Trophoblast cell (in vitro differentiated cells and primary cell): Measurements from ENCODE around the gene PRR22.

ENCODE experiments used
- DNase-seq, 2 donors: peaks; one replicate each; pipeline ENCODE4 v3.0.0-alpha.2; 2016
- H2AFZ ChIP-seq: 2 replicates; pipeline ENCODE4 v1.6.1; 2013; ENCODE audit warnings: low read length, moderate library complexity, mild to moderate bottlenecking; ENCODE audit not compliant: insufficient read depth, poor library complexity
- H2AK5ac ChIP-seq: 2 replicates; pipeline ENCODE4 v1.6.1; 2013; ENCODE audit warnings: mild to moderate bottlenecking, low read length
- H2BK120ac ChIP-seq: 2 replicates; pipeline ENCODE4 v1.6.1; 2013; ENCODE audit warnings: low read length, mild to moderate bottlenecking, moderate library complexity; ENCODE audit not compliant: insufficient read depth, poor library complexity
- H2BK12ac ChIP-seq: 2 replicates; pipeline ENCODE4 v1.6.1; 2013; ENCODE audit warnings: mild to moderate bottlenecking, low read length, moderate library complexity
- H2BK5ac ChIP-seq: 2 replicates; pipeline ENCODE4 v1.6.1; 2013; ENCODE audit warnings: low read length, low read depth, moderate library complexity, mild to moderate bottlenecking; ENCODE audit not compliant: poor library complexity
- H3K14ac ChIP-seq: 2 replicates; pipeline ENCODE4 v1.6.1; 2013; ENCODE audit warnings: mild to moderate bottlenecking, low read length
- H3K18ac ChIP-seq: 2 replicates; pipeline ENCODE4 v1.6.1; 2013; ENCODE audit warnings: mild to moderate bottlenecking, low read length
- H3K23ac ChIP-seq: 2 replicates; pipeline ENCODE4 v1.6.1; 2013; ENCODE audit warnings: low read length
- H3K27ac ChIP-seq: 2 replicates; pipeline ENCODE4 v1.5.1; 2013; ENCODE audit warnings: low read depth, mild to moderate bottlenecking, inconsistent platforms, low read length, moderate library complexity
- H3K27me3 ChIP-seq: 2 replicates; pipeline ENCODE4 v1.6.1; 2013; ENCODE audit warnings: inconsistent platforms, mild to moderate bottlenecking, low read length, moderate library complexity; ENCODE audit not compliant: insufficient read depth
- H3K36me3 ChIP-seq, 2 experiments: 1 replicate in 1 of 2; 2 replicates in 1 of 2; pipeline ENCODE4 v1.6.1; 2013; ENCODE audit warnings: low read length in 2 of 2, mild to moderate bottlenecking in 2 of 2, moderate library complexity in 1 of 2; ENCODE audit not compliant: insufficient read depth in 2 of 2, control insufficient read depth in 1 of 2
- H3K4ac ChIP-seq: 2 replicates; pipeline ENCODE4 v1.6.1; 2013; ENCODE audit warnings: low read depth, mild to moderate bottlenecking, low read length, moderate library complexity
- H3K4me1 ChIP-seq, 2 experiments: 1 replicate in 1 of 2; 2 replicates in 1 of 2; pipeline ENCODE4 v1.6.1; 2013; ENCODE audit warnings: low read length in 2 of 2, mild to moderate bottlenecking in 2 of 2, moderate library complexity in 1 of 2; ENCODE audit not compliant: insufficient read depth in 2 of 2, control insufficient read depth in 1 of 2
- H3K4me2 ChIP-seq: 2 replicates; pipeline ENCODE4 v1.6.1; 2013; ENCODE audit warnings: inconsistent platforms, mild to moderate bottlenecking, low read length, moderate library complexity
- H3K4me3 ChIP-seq: 2 replicates; pipeline ENCODE4 v1.5.1; 2013; ENCODE audit warnings: mild to moderate bottlenecking, low read depth, low read length, inconsistent platforms
- H3K79me1 ChIP-seq: one replicate; pipeline ENCODE4 v1.6.1; 2013; ENCODE audit warnings: low read length
- H3K79me2 ChIP-seq: 2 replicates; pipeline ENCODE4 v1.6.1; 2013; ENCODE audit warnings: low read length, mild to moderate bottlenecking; ENCODE audit not compliant: control insufficient read depth, insufficient read depth, poor library complexity
- H3K9ac ChIP-seq: 2 replicates; pipeline ENCODE4 v1.6.1; 2013; ENCODE audit warnings: mild to moderate bottlenecking, low read length
- H3K9me3 ChIP-seq: 2 replicates; pipeline ENCODE4 v1.6.1; 2013; ENCODE audit warnings: low read depth, mild to moderate bottlenecking, control low read depth, inconsistent platforms, low read length; ENCODE audit not compliant: insufficient read depth
- H4K12ac ChIP-seq: 2 replicates; pipeline ENCODE4 v1.6.1; 2013; ENCODE audit warnings: low read depth, mild to moderate bottlenecking, low read length, moderate library complexity
- H4K8ac ChIP-seq: 2 replicates; pipeline ENCODE4 v1.6.1; 2013; ENCODE audit warnings: low read depth, mild to moderate bottlenecking, low read length, moderate library complexity
- H4K91ac ChIP-seq: one replicate; pipeline ENCODE4 v1.6.1; 2013; ENCODE audit warnings: low read depth, mild to moderate bottlenecking, low read length, moderate library complexity
- WGBS: extraction: QIAGEN DNeasy Blood & Tissue Kit; methylation state at CpG from one replicate; pipeline ENCODE4 v1.1.7; 2013; ENCODE audit warnings: missing lambda C conversion rate; ENCODE audit not compliant: insufficient read length, insufficient coverage; ENCODE audit errors: extremely low coverage; 5-methylcytosine and 5-hydroxymethylcytosine counted together

Gene PRR22

DNA sequence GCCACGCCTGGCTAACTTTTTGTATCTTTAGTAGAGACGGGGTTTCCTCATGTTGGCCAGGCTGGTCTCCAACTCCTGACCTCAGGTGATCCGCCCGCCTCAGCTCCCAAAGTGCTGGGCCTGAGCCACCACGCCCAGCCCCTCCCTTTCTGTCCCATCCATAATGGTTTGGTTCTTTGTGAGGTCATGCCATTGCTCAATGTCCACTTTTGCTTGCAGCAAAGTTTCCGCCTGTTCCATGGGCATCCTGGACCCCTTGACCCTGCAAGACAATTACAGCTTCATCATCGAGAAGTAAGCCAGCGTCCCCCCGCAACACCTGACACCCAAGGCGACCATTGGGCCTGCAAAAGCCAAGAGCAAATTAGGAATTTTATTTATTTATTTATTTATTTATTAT lies 16.6 kb downstream of the PRR22 start:
- no peaks in the 10 kb centered on the region for H3K9me3 ChIP-seq
- DNase-seq, result no peak
- no peak overlapping the region for H4K91ac ChIP-seq
- H2BK5ac ChIP-seq, result no peak overlapping the region
- H3K27me3 ChIP-seq, result no peaks in the 10 kb centered on the region
- H3K79me1 ChIP-seq, result no peaks in the 10 kb centered on the region
- no peak overlapping the region for H3K27ac ChIP-seq
- no peak overlapping the region for H4K8ac ChIP-seq
- H2BK12ac ChIP-seq, result no peak overlapping the region
- H2BK120ac ChIP-seq, result no peak overlapping the region
- no peak overlapping the region for H3K23ac ChIP-seq
- H3K4me1 ChIP-seq, result no peaks in the 10 kb centered on the region
- no CpG with 5 or more reads among the region's 10 CpGs for WGBS
- H3K79me2 ChIP-seq, result no peaks in the 10 kb centered on the region
- no peak overlapping the region for H3K4ac ChIP-seq
- H3K18ac ChIP-seq, result no peak overlapping the region
- H3K36me3 ChIP-seq, result no peaks in the 10 kb centered on the region
- no peak overlapping the region for H2AK5ac ChIP-seq
- no peak overlapping the region for H3K4me3 ChIP-seq
- H2AFZ ChIP-seq, result no peak overlapping the region
- H3K14ac ChIP-seq, result no peak overlapping the region
- no peak overlapping the region for H4K12ac ChIP-seq
- H3K4me2 ChIP-seq, result no peak overlapping the region
- H3K9ac ChIP-seq, result peak overlapping the region; percentile 66

DNA sequence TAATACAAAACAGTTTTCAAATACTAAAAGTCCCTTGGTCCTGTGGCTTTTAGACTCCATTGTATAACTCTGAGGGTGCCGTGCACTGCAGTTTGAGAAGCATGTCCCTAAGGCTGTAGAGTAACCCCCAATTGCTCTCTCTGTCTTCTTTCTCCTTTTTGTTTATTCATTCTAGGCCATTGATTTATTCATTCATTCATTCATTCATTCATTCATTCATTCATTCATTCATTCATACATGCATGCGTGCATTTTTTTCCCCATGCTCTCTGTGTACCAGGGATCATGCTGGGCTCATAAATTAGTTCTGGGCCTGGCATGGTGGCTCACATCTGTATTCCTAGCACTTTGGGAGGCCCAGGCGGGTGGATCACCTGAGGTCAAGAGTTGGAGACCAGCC lies 19.3 kb downstream of the PRR22 start:
- H2BK5ac ChIP-seq, result no peak overlapping the region
- DNase-seq, result no peak
- no peak overlapping the region for H3K18ac ChIP-seq
- no peaks in the 10 kb centered on the region for H3K36me3 ChIP-seq
- H3K27me3 ChIP-seq, result no peaks in the 10 kb centered on the region
- no peak overlapping the region for H3K9ac ChIP-seq
- no peaks in the 10 kb centered on the region for H3K79me2 ChIP-seq
- no peaks in the 10 kb centered on the region for H3K4me1 ChIP-seq
- H3K27ac ChIP-seq, result no peak overlapping the region
- no CpG with 5 or more reads among the region's 3 CpGs for WGBS
- no peak overlapping the region for H2BK12ac ChIP-seq
- H3K14ac ChIP-seq, result no peak overlapping the region
- no peak overlapping the region for H4K8ac ChIP-seq
- H2BK120ac ChIP-seq, result no peak overlapping the region
- no peak overlapping the region for H3K4me3 ChIP-seq
- H3K9me3 ChIP-seq, result no peaks in the 10 kb centered on the region
- H4K12ac ChIP-seq, result no peak overlapping the region
- H2AK5ac ChIP-seq, result no peak overlapping the region
- H3K23ac ChIP-seq, result no peak overlapping the region
- no peak overlapping the region for H3K4me2 ChIP-seq
- no peak overlapping the region for H4K91ac ChIP-seq
- no peak overlapping the region for H3K4ac ChIP-seq
- H2AFZ ChIP-seq, result no peak overlapping the region
- H3K79me1 ChIP-seq, result no peaks in the 10 kb centered on the region

DNA sequence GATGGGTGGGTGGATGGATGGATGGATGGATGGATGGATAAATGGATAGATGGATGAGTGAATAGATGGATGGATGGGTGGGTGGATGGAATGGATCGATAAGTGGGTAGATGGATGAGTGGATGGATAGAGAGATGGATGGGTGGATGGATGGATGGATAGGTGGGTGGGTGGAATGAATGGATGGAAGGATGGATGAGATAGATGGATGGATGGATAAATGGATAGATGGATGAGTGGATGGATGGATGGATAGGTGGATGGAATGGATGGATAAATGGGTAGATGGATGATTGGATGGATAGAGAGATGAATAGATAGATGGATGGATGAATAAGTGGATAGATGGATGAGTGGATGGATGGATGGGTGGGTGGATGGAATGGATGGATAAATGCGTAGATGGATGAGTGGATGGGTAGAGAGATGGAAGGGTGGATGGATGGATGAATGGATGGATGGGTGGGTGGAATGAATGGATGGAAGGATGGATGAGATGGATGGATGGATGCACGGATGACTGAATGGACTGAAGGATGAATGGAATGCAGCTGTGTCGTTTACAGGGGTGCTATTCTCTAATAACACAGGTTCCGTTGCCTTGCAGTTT lies 21.8 kb downstream of the PRR22 start:
- no peak overlapping the region for H3K14ac ChIP-seq
- H4K91ac ChIP-seq, result no peak overlapping the region
- H3K4ac ChIP-seq, result no peak overlapping the region
- H4K12ac ChIP-seq, result no peak overlapping the region
- no peak overlapping the region for H3K23ac ChIP-seq
- H3K79me1 ChIP-seq, result no peaks in the 10 kb centered on the region
- no peak for DNase-seq
- no peak overlapping the region for H3K18ac ChIP-seq
- no peak overlapping the region for H3K4me3 ChIP-seq
- H3K79me2 ChIP-seq, result no peaks in the 10 kb centered on the region
- H2BK5ac ChIP-seq, result no peak overlapping the region
- H3K9ac ChIP-seq, result no peak overlapping the region
- H3K4me2 ChIP-seq, result no peak overlapping the region
- no peak overlapping the region for H2BK120ac ChIP-seq
- 100% methylated on average over 2 of the region's 5 CpGs for WGBS
- no peaks in the 10 kb centered on the region for H3K9me3 ChIP-seq
- no peak overlapping the region for H4K8ac ChIP-seq
- H3K4me1 ChIP-seq, result no peaks in the 10 kb centered on the region
- no peak overlapping the region for H2AFZ ChIP-seq
- H3K27me3 ChIP-seq, result no peaks in the 10 kb centered on the region
- no peak overlapping the region for H3K27ac ChIP-seq
- H2AK5ac ChIP-seq, result no peak overlapping the region
- H3K36me3 ChIP-seq, result no peaks in the 10 kb centered on the region
- no peak overlapping the region for H2BK12ac ChIP-seq

DNA sequence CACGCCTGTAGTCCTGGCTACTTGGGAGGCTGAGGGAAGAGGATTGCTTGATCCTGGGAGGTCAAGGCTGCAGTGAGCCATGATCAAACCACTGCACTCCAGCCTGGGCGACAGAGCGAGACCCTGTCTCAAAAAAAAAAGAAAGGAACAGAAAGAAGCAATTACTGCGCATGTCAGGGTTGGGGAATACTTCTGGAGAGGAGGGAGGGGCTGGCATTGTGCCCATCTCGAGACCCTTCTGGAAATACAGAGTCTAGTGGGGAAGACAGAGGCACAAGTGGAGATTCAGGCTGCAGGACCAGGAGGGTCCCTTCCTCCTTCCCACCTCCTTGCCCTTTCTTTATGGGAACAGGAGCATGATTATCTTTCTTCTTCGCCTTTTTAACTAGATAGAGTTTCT lies 30.8 kb downstream of the PRR22 start:
- Histone ChIP-seq H3K9me3 (no peaks in the 10 kb centered on the region), H2AK5ac (no peak overlapping the region), H2AFZ (no peak overlapping the region), H3K4me3 (no peak overlapping the region), H3K4me1 (no peaks in the 10 kb centered on the region), H3K27ac (no peak overlapping the region), H3K9ac (no peak overlapping the region), H3K36me3 (no peaks in the 10 kb centered on the region), H4K12ac (no peak overlapping the region), H3K18ac (no peak overlapping the region), H3K4me2 (no peak overlapping the region), H3K14ac (no peak overlapping the region), H3K4ac (no peak overlapping the region), H3K79me1 (no peaks in the 10 kb centered on the region), H4K91ac (no peak overlapping the region), H2BK120ac (no peak overlapping the region), H4K8ac (no peak overlapping the region), H2BK5ac (no peak overlapping the region), H3K27me3 (no peaks in the 10 kb centered on the region), H3K79me2 (no peaks in the 10 kb centered on the region), H3K23ac (no peak overlapping the region), H2BK12ac (no peak overlapping the region)
- no CpG with 5 or more reads among the region's 6 CpGs for WGBS
- no peak for DNase-seq
